GF-D8 (cell line): Measurements from ENCODE around the gene RDX.

Experiments used
- DNase-seq: peaks from one replicate; lab custom pipeline; 2025; lab: John Stamatoyannopoulos, UW

Gene RDX

GRCh38 chr11:110172468-110173065 lies 123.8 kb downstream of the RDX start:
- no peak for DNase-seq

GRCh38 chr11:110169738-110170137 lies 126.7 kb downstream of the RDX start:
- DNase-seq: no peak

- DNase-seq: no peak
These were observed 128.2 kb downstream of the RDX start for GRCh38 chr11:110168033-110168803.

DNA sequence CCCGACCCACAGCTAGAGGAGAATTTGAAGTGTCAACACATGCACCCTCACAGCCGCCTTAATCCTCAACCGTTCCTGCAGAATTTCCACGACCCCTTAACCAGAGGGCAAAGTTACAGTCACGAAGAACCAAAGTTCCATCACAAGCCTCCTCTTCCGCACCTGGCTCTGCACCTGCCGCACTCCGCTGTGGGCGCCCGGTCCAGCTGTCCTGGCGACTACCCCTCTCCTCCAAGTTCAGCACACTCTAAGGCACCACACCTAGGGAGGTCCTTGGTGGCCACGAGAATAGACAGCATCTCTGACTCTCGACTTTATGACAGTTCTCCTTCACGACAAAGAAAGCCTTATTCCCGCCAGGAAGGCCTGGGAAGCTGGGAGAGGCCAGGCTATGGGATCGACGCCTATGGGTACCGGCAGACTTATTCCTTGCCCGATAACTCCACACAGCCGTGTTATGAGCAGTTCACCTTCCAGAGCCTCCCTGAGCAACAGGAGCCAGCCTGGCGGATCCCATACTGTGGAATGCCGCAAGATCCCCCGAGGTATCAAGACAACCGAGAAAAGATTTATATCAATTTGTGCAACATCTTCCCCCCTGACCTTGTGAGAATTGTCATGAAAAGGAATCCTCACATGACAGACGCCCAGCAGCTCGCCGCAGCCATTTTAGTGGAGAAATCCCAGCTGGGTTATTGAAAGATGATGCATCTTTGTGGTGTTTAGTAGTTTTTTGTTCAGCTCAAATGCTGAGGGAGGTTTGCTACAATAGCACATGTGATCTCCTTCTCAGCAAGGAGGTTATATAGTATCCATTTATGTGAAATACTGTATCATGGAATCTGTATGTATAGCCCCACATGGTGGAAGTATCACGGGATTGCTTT lies 131.1 kb downstream of the RDX start:
- DNase-seq: no peak

DNA sequence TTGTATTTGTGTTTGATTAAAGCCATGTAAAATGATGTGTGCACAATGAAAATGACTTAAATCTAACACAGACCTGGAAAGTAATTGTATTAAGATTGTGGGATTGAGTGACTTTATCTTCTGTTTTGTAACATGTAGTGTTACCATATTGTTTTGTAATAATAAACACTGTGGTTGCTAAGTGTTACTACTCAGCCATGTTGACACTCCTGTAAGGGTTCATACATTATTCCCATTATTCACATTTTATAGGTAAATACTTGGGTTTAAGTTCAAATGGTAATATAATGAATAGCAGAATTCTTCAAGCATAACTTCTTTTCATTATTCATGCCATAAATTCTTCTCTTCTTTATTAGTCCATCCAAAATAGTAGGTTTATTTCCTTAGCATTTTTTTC lies 134.2 kb downstream of the RDX start:
- no peak for DNase-seq

- no peak for DNase-seq
These were observed 135.4 kb downstream of the RDX start for GRCh38 chr11:110161061-110161460.

GRCh38 chr11:110160437-110160836 lies 136.0 kb downstream of the RDX start:
- DNase-seq: no peak

- no peak for DNase-seq
These were observed 136.4 kb downstream of the RDX start for GRCh38 chr11:110160016-110160415.

GRCh38 chr11:110159476-110159875 lies 136.9 kb downstream of the RDX start:
- DNase-seq: no peak

GRCh38 chr11:110158317-110159200 lies 137.9 kb downstream of the RDX start:
- no peak for DNase-seq

DNA sequence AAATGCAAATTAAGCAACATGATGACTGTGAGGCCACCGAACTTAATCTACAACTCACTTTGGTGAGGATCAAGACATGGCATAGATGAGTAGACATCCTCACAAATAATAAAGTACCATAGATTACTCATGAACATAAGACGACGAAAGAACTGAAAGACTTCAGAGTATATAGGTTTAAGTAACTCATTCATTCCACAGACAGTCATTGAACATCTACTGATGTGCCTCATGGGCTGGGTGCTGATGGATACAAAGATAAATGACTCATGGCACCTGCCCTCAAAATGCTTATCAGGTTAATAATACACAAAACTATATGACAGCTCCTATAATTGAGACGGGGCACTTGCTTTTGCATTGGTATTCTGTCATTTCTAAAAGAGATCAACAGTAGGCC lies 139.9 kb downstream of the RDX start:
- no peak for DNase-seq

DNA sequence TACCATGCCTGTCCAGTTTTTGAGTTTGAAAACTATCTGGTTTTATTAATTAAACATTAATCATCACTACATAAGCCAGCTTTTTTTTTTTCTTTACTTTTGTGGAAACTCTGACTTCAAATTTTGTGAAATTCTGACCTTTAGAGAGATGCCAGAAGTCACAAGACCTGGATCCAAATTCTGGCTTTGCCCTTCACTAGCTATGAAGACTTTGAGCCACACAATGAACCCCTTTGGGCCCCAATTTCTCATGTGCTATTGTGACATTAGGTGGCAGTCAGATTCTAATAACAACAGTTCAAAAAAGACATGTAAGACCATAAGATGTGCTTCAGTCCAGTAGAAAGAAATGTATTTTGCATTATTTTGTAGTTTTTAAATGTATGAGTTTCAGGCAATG lies 142.9 kb downstream of the RDX start:
- no peak for DNase-seq

- DNase-seq: no peak
These were observed 144.2 kb downstream of the RDX start for GRCh38 chr11:110152199-110152598.

- peak; percentile 83 for DNase-seq
These were observed 147.4 kb downstream of the RDX start for GRCh38 chr11:110148775-110149744.

DNA sequence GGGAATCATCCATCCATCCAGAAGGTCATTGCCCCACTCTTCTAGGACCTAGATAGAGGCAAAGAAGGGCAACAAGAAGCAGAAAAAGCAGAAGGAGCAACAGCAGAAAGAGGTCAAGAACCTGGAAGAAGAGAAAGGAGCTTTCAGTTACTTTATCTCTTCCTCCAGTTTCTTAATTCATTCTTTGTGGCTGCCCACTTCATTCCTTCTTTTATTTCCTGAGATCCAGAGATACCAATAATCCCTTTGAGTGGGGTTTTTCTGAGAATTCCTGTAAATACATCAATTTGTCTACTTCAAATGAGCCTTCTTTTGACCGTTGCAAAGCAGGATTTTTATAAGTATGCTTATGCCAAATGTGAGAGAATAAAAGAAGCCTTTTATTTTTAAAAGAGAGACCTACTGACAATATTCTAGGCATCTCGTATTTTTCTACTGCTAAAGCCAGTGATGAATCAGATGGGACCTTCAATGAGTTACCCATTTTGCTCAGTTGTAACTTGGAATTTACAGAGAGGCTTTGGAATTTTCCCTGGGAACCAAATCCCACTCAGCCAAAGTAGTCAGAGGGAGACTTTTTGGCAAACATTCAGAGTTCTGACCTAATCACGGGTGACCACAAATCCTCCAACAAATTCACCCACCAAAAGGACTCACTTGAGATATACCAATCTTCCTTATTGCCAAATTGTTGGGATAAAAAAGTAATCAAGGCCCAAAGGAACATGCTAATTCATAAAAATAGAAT lies 148.3 kb downstream of the RDX start:
- DNase-seq: peak; percentile 76

- DNase-seq: no peak
These were observed 154.6 kb downstream of the RDX start for GRCh38 chr11:110141812-110142211.

DNA sequence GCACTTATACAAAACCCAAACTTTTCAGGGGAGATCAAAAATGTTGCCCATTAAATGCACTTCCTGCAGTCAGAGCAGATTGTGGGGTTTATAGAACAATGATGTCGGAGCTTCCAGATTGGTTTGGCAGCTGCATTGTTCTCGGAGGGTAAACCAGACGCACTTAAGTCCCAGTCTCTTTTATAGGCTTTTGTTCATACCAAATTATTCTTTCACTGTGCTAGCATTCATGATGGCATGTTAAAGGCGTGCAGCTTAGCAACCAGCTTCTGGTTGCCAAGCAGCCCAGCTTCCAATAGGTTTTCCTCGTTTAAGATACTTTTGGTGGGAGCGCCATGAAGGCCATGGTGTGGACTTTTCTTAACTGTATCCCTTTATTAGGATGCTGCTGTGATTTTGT lies 162.3 kb downstream of the RDX start:
- DNase-seq: no peak

GRCh38 chr11:110133160-110133559 lies 163.3 kb downstream of the RDX start:
- no peak for DNase-seq

GRCh38 chr11:110131386-110132123 lies 164.9 kb downstream of the RDX start:
- no peak for DNase-seq
